Measurements from ENCODE around the gene UTP15. TPM values are rescaled to one million over a fixed set of nuclear protein-coding genes. Genes with fewer than 3 reads are reported as not detected.

The UTP15 gene
- total and polyA plus RNA-seq, 2 donors (not counting 3 experiments of a cell fraction or from before 2014, with no cell fraction given) = 11.7 to 25.2 TPM

DNA sequence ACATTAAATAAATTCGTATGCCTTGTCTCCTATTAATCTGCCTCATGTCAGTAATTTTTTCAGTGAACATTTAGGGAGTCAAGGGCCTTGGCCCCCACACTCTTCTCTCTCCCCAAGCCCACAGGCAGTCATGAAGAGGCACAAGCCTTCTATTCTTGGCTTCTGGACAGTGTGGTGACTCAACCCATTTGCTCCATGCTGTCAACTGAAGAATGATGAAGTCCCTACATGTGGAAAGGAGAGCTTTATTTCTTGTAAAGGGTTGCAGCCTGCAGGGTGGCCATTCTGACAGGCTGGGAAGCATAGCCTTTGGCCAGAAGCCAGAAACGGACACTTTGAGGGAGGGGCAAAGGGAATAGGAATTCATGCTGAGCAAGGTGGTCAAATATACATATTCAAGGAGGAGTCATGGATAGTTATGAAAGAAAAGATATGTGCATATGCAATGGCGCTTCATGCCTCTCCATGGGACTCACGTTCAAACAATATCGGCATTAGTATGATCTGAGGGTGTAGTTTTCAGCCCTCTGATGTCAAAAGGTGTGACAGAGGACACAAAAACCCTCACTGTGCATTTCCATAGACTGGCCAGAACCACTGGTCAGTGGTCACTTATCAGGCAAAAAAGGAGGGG is 31.4 kb upstream of the UTP15 start:
- intact Hi-C loops (cut with micrococcal nuclease) = no loop called here
- no peak overlapping the region for H3K4me3 ChIP-seq (replicated peaks in 1 of 3; ENCODE audit: insufficient read depth in 1 of 3, low read depth in 1 of 3, low read length in 3 of 3)
- no TSS peak for BruUV-seq (replicated peaks)
- dilution Hi-C loops (cut with MboI; ENCODE audit: extremely low pct_ligation_motif_present, low sequenced_read_pairs) = no loop called here
- no peak for TF ChIP-seq MYC (IDR thresholded peaks at IDR 0.05; ENCODE audit: low read depth, low read length)
- TF ChIP-seq EZH2 (IDR thresholded peaks at IDR 0.05; ENCODE audit: borderline replicate concordance, low read depth, low read length, severe bottlenecking) = no peak
- no peak for TF ChIP-seq GATA2 (IDR thresholded peaks at IDR 0.05; ENCODE audit: insufficient read depth, insufficient read length, low read depth, low read length)
- DNase-seq (ENCODE audit: low read depth, low spot score) (no peak), FAIRE-seq (no peak)
- no peak overlapping the region for H3K4me2 ChIP-seq (ENCODE audit: insufficient read depth, low read length)
- H3K27ac ChIP-seq (ENCODE audit: insufficient read depth, low read depth, low read length) = no peak overlapping the region
- H2AFZ ChIP-seq (ENCODE audit: low read depth, low read length) = no peak overlapping the region
- no peaks in the 10 kb centered on the region for H4K20me1 ChIP-seq (replicated peaks; ENCODE audit: control insufficient read depth, extremely low read depth, insufficient read depth, low read length)
- H3K9me3 ChIP-seq (replicated peaks; ENCODE audit: control insufficient read depth, insufficient read depth, low read length) = no peaks in the 10 kb centered on the region
- no peaks in the 10 kb centered on the region for H3K36me3 ChIP-seq (ENCODE audit: control insufficient read depth in 2 of 2, extremely low read depth in 1 of 2, insufficient read depth in 2 of 2, low read length in 2 of 2)
- CTCF ChIA-PET = interaction anchor here (0.6 to 1.8 kb wide), 5 partner anchors 10 to 318 kb away, joined by 3 to 7 read pairs (median 4); no protein-coding TSS in a partner anchor
- H3K4me1 ChIP-seq (ENCODE audit: control insufficient read depth, extremely low read depth, insufficient read depth, low read length) = peaks cover 2% of the 10 kb centered on the region
- no peaks in the 10 kb centered on the region for H3K9me1 ChIP-seq (replicated peaks; ENCODE audit: control insufficient read depth, extremely low read depth, insufficient read depth, low read length)
- POLR2A ChIA-PET = no interaction called here
- peaks cover 8 to 26% of the 10 kb centered on the region in 2 experiments for H3K27me3 ChIP-seq (ENCODE audit: control insufficient read depth in 2 of 2, insufficient read depth in 2 of 2, low read length in 2 of 2)
- H3K9ac ChIP-seq (replicated peaks; ENCODE audit: extremely low read depth, insufficient read depth, low read length) = no peak overlapping the region
- no peaks in the 10 kb centered on the region for H3K79me2 ChIP-seq (ENCODE audit: control insufficient read depth, insufficient read depth, low read length)

DNA sequence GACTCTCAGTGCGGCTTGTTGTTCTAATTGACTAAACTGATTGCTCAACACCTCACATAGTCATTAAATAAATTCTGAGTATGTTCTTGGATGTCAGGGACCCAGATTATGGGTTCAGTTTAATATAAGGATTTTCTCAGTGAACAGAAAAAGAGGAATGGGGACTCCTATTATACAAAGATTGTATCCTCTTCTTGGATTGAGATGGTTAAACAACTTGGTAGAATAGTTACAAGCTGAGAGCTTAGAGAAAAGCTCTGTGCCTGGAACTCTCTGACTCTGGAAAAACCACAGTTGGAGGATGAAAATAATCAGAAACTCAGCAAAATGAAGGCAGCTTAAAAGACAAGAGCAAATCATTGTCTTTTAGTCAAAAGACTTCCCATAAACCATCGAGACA is 30.6 kb upstream of the UTP15 start:
- H3K4me1 ChIP-seq (ENCODE audit: control insufficient read depth, extremely low read depth, insufficient read depth, low read length) = peaks cover 2% of the 10 kb centered on the region
- no peak overlapping the region for H3K4me2 ChIP-seq (ENCODE audit: insufficient read depth, low read length)
- DNase-seq (ENCODE audit: low read depth, low spot score) = no peak
- no TSS peak for BruUV-seq (replicated peaks)
- no peak overlapping the region for H3K9ac ChIP-seq (replicated peaks; ENCODE audit: extremely low read depth, insufficient read depth, low read length)
- H3K9me1 ChIP-seq (replicated peaks; ENCODE audit: control insufficient read depth, extremely low read depth, insufficient read depth, low read length) = no peaks in the 10 kb centered on the region
- dilution Hi-C loops (cut with MboI; ENCODE audit: extremely low pct_ligation_motif_present, low sequenced_read_pairs) = no loop called here
- intact Hi-C loops (cut with micrococcal nuclease) = no loop called here
- no peaks in the 10 kb centered on the region for H4K20me1 ChIP-seq (replicated peaks; ENCODE audit: control insufficient read depth, extremely low read depth, insufficient read depth, low read length)
- FAIRE-seq = no peak
- ChIA-PET CTCF (interaction anchor here (1.8 to 4.3 kb wide), 2 partner anchors 9 to 13 kb away, joined by 5 to 109 read pairs; no protein-coding TSS in a partner anchor), POLR2A (no interaction called here)
- no peaks in the 10 kb centered on the region for H3K36me3 ChIP-seq (ENCODE audit: control insufficient read depth in 2 of 2, extremely low read depth in 1 of 2, insufficient read depth in 2 of 2, low read length in 2 of 2)
- no peaks in the 10 kb centered on the region for H3K79me2 ChIP-seq (ENCODE audit: control insufficient read depth, insufficient read depth, low read length)
- H3K9me3 ChIP-seq (replicated peaks; ENCODE audit: control insufficient read depth, insufficient read depth, low read length) = no peaks in the 10 kb centered on the region
- no peak overlapping the region for H3K4me3 ChIP-seq (replicated peaks in 1 of 3; ENCODE audit: insufficient read depth in 1 of 3, low read depth in 1 of 3, low read length in 3 of 3)
- no peak overlapping the region for H2AFZ ChIP-seq (ENCODE audit: low read depth, low read length)
- peaks cover 6 to 24% of the 10 kb centered on the region in 2 experiments for H3K27me3 ChIP-seq (ENCODE audit: control insufficient read depth in 2 of 2, insufficient read depth in 2 of 2, low read length in 2 of 2)
- H3K27ac ChIP-seq (ENCODE audit: insufficient read depth, low read depth, low read length) = no peak overlapping the region
- TF ChIP-seq JUN (IDR thresholded peaks at IDR 0.05; ENCODE audit: borderline replicate concordance, insufficient read depth, insufficient read length, low read depth) = no peak
- TF ChIP-seq, protein P1, sequence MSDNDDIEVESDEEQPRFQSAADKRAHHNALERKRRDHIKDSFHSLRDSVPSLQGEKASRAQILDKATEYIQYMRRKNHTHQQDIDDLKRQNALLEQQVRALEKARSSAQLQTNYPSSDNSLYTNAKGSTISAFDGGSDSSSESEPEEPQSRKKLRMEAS (IDR thresholded peaks at IDR 0.05; ENCODE audit: insufficient read depth, insufficient read length) = no peak
- TF ChIP-seq, protein P2, sequence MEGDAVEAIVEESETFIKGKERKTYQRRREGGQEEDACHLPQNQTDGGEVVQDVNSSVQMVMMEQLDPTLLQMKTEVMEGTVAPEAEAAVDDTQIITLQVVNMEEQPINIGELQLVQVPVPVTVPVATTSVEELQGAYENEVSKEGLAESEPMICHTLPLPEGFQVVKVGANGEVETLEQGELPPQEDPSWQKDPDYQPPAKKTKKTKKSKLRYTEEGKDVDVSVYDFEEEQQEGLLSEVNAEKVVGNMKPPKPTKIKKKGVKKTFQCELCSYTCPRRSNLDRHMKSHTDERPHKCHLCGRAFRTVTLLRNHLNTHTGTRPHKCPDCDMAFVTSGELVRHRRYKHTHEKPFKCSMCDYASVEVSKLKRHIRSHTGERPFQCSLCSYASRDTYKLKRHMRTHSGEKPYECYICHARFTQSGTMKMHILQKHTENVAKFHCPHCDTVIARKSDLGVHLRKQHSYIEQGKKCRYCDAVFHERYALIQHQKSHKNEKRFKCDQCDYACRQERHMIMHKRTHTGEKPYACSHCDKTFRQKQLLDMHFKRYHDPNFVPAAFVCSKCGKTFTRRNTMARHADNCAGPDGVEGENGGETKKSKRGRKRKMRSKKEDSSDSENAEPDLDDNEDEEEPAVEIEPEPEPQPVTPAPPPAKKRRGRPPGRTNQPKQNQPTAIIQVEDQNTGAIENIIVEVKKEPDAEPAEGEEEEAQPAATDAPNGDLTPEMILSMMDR (IDR thresholded peaks at IDR 0.05; ENCODE audit: extremely low read depth in 1 of 2, insufficient read depth in 1 of 2, low read depth in 1 of 2, low read length in 2 of 2) = no peak
- no peak for TF ChIP-seq POLR2A (IDR thresholded peaks at IDR 0.05; ENCODE audit: low read depth, low read length)
- no peak for TF ChIP-seq GATA2 (IDR thresholded peaks at IDR 0.05; ENCODE audit: insufficient read depth, insufficient read length, low read depth, low read length)
- no peak for TF ChIP-seq FOS (IDR thresholded peaks at IDR 0.05; ENCODE audit: borderline replicate concordance, insufficient read depth, low read length)
- TF ChIP-seq POLR2AphosphoS5 (IDR thresholded peaks at IDR 0.05; ENCODE audit: insufficient read depth, low read depth, low read length) = no peak
- no peak for TF ChIP-seq EZH2 (IDR thresholded peaks at IDR 0.05; ENCODE audit: borderline replicate concordance, low read depth, low read length, severe bottlenecking)
- no peak for TF ChIP-seq MYC (IDR thresholded peaks at IDR 0.05; ENCODE audit: low read depth, low read length)

Measured in endothelial cell of umbilical vein (primary cell).